ENCODE results near the gene RASGRF1.

- TF ChIP-seq POLR2A (IDR thresholded peaks at IDR 0.05) (no peak), CTCF (IDR thresholded peaks at IDR 0.05) (no peak), POLR2AphosphoS5 (IDR thresholded peaks at IDR 0.05) (no peak), EP300 (IDR thresholded peaks at IDR 0.05) (no peak)
These were observed 153.3 kb downstream of the RASGRF1 start for GRCh38 chr15:78937132-78937739.
